Vagina (tissue), 2 donors: ENCODE results near the gene KCNN3.

Experiments used
- POLR2A ChIP-seq, 2 donors: fragments of 450-650 bp; IDR thresholded peaks; one replicate each; pipeline ENCODE4 v1.6.1; 2017; ENCODE audit warnings: antibody characterized with exemption in 2 of 2, mild to moderate bottlenecking in 2 of 2, moderate library complexity in 2 of 2
- POLR2AphosphoS5 ChIP-seq, 2 donors: sonication (generic); formaldehyde crosslinking; IDR thresholded peaks; one replicate each; pipeline ENCODE4 v1.9.0; 2017; ENCODE audit warnings: antibody characterized with exemption in 2 of 2, mild to moderate bottlenecking in 2 of 2, low read depth in 1 of 2; ENCODE audit not compliant: insufficient read depth in 1 of 2
- TF ChIP-seq, protein P1 (sequence below), 3 experiments: fragments of 450-650 bp in 2 of 3; fragments of 200-600 bp in 1 of 3; sonication (generic) in 1 of 3; IDR thresholded peaks; one replicate each; pipeline ENCODE4 v1.5.1; 2017 to 2019; ENCODE audit warnings: antibody characterized with exemption in 3 of 3, mild to moderate bottlenecking in 2 of 3, moderate library complexity in 2 of 3

DNA sequence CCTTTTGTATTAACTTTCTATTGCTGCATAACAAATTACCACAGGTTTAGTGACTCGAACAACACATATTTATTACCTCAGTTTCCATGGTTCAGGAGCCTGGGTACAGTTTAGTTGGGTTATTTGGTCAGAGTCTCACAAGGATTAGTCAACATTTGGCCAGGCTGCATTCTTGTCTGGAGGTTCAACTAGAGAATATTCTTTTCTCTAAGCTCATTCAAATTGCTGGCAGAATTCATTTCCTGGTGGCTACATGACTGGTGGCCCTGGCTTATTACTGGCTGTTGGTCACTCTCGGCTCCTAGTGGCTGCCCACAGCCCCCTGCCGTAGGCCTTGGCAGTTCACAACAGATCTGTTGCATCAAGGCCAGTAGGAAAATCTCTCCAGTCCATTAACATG lies 181.0 kb downstream of the KCNN3 start:
- TF ChIP-seq, protein P1, sequence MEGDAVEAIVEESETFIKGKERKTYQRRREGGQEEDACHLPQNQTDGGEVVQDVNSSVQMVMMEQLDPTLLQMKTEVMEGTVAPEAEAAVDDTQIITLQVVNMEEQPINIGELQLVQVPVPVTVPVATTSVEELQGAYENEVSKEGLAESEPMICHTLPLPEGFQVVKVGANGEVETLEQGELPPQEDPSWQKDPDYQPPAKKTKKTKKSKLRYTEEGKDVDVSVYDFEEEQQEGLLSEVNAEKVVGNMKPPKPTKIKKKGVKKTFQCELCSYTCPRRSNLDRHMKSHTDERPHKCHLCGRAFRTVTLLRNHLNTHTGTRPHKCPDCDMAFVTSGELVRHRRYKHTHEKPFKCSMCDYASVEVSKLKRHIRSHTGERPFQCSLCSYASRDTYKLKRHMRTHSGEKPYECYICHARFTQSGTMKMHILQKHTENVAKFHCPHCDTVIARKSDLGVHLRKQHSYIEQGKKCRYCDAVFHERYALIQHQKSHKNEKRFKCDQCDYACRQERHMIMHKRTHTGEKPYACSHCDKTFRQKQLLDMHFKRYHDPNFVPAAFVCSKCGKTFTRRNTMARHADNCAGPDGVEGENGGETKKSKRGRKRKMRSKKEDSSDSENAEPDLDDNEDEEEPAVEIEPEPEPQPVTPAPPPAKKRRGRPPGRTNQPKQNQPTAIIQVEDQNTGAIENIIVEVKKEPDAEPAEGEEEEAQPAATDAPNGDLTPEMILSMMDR (IDR thresholded peaks at IDR 0.05), result no peak
- no peak for TF ChIP-seq POLR2A (IDR thresholded peaks at IDR 0.05)
- TF ChIP-seq POLR2AphosphoS5 (IDR thresholded peaks at IDR 0.05; ENCODE audit: insufficient read depth in 1 of 2, low read depth in 1 of 2), result no peak
